ENCODE data around the gene IKZF1. TPM values are rescaled to one million over a fixed set of nuclear protein-coding genes. Genes with fewer than 3 reads are reported as not detected.

Gene IKZF1
- polyA plus RNA-seq, 2 of the 4 experiments (the other 2 are of a cell fraction): not detected

GRCh38 chr7:50382455-50382854 is 77.9 kb downstream of the IKZF1 start:
- no peak for DNase-seq (ENCODE audit: low read depth in 1 of 2, low spot score in 1 of 2)
- no peak overlapping the region for H3K4me3 ChIP-seq
- no peak overlapping the region for H3K27ac ChIP-seq
- H3K4me1 ChIP-seq: no peaks in the 10 kb centered on the region
- ATAC-seq: no peak
- no peaks in the 10 kb centered on the region for H3K9me3 ChIP-seq
- ChIA-PET POLR2A (no interaction called here), CTCF (no interaction called here)
- TF ChIP-seq SMC3 (IDR thresholded peaks at IDR 0.05): no peak
- no peak for TF ChIP-seq KDM5A (IDR thresholded peaks at IDR 0.05)
- no peak for TF ChIP-seq MAZ (IDR thresholded peaks at IDR 0.05; ENCODE audit: borderline replicate concordance, low read depth, low read length)
- no peak for TF ChIP-seq PBX3 (IDR thresholded peaks at IDR 0.05)
- TF ChIP-seq JUNB (IDR thresholded peaks at IDR 0.05): no peak
- TF ChIP-seq CHD4 (IDR thresholded peaks at IDR 0.05; ENCODE audit: borderline replicate concordance): no peak
- no peak for TF ChIP-seq HOXB13 (CRISPR knock-in tag; IDR thresholded peaks at IDR 0.05; ENCODE audit: low read depth)
- TF ChIP-seq CEBPB (IDR thresholded peaks at IDR 0.05): no peak
- TF ChIP-seq BHLHE40 (IDR thresholded peaks at IDR 0.05; ENCODE audit: low read depth, low read length): no peak
- no peak for TF ChIP-seq MAX (IDR thresholded peaks at IDR 0.05)
- TF ChIP-seq FOSB (CRISPR knock-in tag; IDR thresholded peaks at IDR 0.05): no peak
- no peak for TF ChIP-seq HES2 (IDR thresholded peaks at IDR 0.05)
- TF ChIP-seq HDAC2 (IDR thresholded peaks at IDR 0.05): no peak
- no peak for TF ChIP-seq ATOH8 (CRISPR knock-in tag; IDR thresholded peaks at IDR 0.05; ENCODE audit: low read depth)
- no peak for TF ChIP-seq EP300 (IDR thresholded peaks at IDR 0.05)
- no peak for TF ChIP-seq HOXB5 (CRISPR knock-in tag; IDR thresholded peaks at IDR 0.05)
- no peak for TF ChIP-seq ESRRA (IDR thresholded peaks at IDR 0.05; ENCODE audit: borderline replicate concordance, low read length)
- TF ChIP-seq EHMT2 (IDR thresholded peaks at IDR 0.05; ENCODE audit: low read depth): no peak
- no peak for TF ChIP-seq NFE2L2 (conservative IDR thresholded peaks at IDR 0.05; ENCODE audit: low read length)
- FAIRE-seq: no peak
- no peak overlapping the region for H3K4me2 ChIP-seq
- 43% methylated on average over 11 of the region's 21 CpGs for WGBS (ENCODE audit: missing lambda C conversion rate)

- ATAC-seq (no peak), DNase-seq (ENCODE audit: low read depth in 1 of 2, low spot score in 1 of 2) (no peak), FAIRE-seq (no peak)
- no peaks in the 10 kb centered on the region for H3K4me1 ChIP-seq
- ChIA-PET CTCF (interaction anchor here (0.6 kb wide), 1 partner anchor 182 kb away, joined by 3 read pairs; no protein-coding TSS in a partner anchor), POLR2A (no interaction called here)
- 48% methylated on average over 10 of the region's 11 CpGs for WGBS (ENCODE audit: missing lambda C conversion rate)
- TF ChIP-seq HEYL (CRISPR knock-in tag; IDR thresholded peaks at IDR 0.05) (no peak), FOSL2 (IDR thresholded peaks at IDR 0.05) (no peak), FOSL2 (CRISPR knock-in tag; IDR thresholded peaks at IDR 0.05) (no peak), KDM5A (IDR thresholded peaks at IDR 0.05) (no peak), RARB (CRISPR knock-in tag; IDR thresholded peaks at IDR 0.05) (no peak), ATOH8 (CRISPR knock-in tag; IDR thresholded peaks at IDR 0.05; ENCODE audit: low read depth) (no peak), PHF8 (IDR thresholded peaks at IDR 0.05; ENCODE audit: borderline replicate concordance, low read depth) (no peak), BCL3 (IDR thresholded peaks at IDR 0.05) (no peak), SMC3 (IDR thresholded peaks at IDR 0.05) (no peak), NFE2L2 (conservative IDR thresholded peaks at IDR 0.05; ENCODE audit: low read length) (no peak), POLR2AphosphoS2 (conservative IDR thresholded peaks at IDR 0.05; ENCODE audit: low read length) (no peak), TFCP2L1 (CRISPR knock-in tag; IDR thresholded peaks at IDR 0.05) (no peak), CEBPB (IDR thresholded peaks at IDR 0.05) (no peak), REST (IDR thresholded peaks at IDR 0.05) (no peak), CHD2 (IDR thresholded peaks at IDR 0.05; ENCODE audit: low read length, partially characterized antibody) (no peak), RNF2 (IDR thresholded peaks at IDR 0.05; ENCODE audit: borderline replicate concordance, low read depth) (no peak)
- no peak overlapping the region for H3K4me3 ChIP-seq
- no peak overlapping the region for H3K4me2 ChIP-seq
- no peak overlapping the region for H3K27ac ChIP-seq
- no peaks in the 10 kb centered on the region for H3K9me3 ChIP-seq
Observed at GRCh38 chr7:50387351-50387750, 82.8 kb downstream of the IKZF1 start.
